Measurements from ENCODE around the gene PAOX. TPM values are rescaled to one million over a fixed set of nuclear protein-coding genes. Genes with fewer than 3 reads are reported as not detected.

PAOX gene
- total and polyA plus RNA-seq, 9 of the 15 experiments (the other 6 are each of a cell fraction or from before 2014, with no cell fraction given), result 0.80 to 6.4 (median 2.6) TPM

DNA sequence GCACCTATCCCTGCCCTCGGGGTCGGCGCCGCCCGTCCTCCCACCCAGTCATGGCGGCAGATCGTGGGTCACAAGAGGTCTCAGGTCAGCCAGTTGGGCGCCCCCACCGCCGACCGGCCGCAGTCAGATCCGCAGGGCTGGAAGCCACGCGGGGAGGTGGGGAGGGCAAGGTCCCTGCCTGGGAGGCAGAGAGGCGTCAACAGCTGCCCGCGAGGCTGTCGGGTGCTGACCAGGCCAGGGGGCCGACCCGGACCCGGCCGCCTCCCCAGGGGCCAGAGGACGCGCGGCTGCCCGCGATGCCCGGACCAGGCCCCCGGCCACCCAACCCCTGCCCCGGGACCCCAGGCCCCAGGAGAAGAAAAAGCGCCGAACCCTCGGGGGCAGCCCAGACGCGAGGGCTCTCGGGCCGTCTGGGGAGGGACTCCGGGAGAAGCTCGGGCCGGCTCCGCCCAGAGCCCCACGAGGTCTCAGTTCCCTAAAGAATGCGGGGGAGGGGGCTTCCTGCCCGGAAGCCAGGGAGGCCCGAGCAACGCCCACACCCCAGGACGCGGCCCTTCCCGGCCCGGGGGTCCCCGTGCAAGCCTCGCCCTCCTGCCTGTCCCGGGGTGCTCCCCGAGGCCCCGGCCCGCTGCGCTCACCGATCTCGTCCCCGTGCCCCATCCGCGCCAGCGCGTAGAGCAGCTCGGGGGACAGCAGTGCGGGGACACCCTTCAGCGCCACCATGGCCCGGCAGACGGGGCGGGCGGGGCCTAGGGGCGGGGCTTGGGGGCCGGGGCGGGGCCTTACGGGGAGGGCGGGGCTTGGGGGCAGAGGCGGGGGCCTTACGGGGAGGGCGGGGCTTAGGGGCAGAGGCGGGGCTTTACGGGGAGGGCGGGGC, 21.5 kb upstream of the PAOX start, which contains the start of gene FUOM (continued):
- TF ChIP-seq ZNF212 (CRISPR knock-in tag; IDR thresholded peaks at IDR 0.05), result no peak
- no peak for TF ChIP-seq STAG1 (CRISPR knock-in tag; IDR thresholded peaks at IDR 0.05; ENCODE audit: borderline replicate concordance)
- TF ChIP-seq PML (IDR thresholded peaks at IDR 0.05; ENCODE audit: low read length), result no peak
- TF ChIP-seq, protein P1, sequence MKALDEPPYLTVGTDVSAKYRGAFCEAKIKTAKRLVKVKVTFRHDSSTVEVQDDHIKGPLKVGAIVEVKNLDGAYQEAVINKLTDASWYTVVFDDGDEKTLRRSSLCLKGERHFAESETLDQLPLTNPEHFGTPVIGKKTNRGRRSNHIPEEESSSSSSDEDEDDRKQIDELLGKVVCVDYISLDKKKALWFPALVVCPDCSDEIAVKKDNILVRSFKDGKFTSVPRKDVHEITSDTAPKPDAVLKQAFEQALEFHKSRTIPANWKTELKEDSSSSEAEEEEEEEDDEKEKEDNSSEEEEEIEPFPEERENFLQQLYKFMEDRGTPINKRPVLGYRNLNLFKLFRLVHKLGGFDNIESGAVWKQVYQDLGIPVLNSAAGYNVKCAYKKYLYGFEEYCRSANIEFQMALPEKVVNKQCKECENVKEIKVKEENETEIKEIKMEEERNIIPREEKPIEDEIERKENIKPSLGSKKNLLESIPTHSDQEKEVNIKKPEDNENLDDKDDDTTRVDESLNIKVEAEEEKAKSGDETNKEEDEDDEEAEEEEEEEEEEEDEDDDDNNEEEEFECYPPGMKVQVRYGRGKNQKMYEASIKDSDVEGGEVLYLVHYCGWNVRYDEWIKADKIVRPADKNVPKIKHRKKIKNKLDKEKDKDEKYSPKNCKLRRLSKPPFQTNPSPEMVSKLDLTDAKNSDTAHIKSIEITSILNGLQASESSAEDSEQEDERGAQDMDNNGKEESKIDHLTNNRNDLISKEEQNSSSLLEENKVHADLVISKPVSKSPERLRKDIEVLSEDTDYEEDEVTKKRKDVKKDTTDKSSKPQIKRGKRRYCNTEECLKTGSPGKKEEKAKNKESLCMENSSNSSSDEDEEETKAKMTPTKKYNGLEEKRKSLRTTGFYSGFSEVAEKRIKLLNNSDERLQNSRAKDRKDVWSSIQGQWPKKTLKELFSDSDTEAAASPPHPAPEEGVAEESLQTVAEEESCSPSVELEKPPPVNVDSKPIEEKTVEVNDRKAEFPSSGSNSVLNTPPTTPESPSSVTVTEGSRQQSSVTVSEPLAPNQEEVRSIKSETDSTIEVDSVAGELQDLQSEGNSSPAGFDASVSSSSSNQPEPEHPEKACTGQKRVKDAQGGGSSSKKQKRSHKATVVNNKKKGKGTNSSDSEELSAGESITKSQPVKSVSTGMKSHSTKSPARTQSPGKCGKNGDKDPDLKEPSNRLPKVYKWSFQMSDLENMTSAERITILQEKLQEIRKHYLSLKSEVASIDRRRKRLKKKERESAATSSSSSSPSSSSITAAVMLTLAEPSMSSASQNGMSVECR (CRISPR knock-in tag; IDR thresholded peaks at IDR 0.05), result peak; percentile 50
- TF ChIP-seq ZNF316 (IDR thresholded peaks at IDR 0.05), result no peak
- no peak for TF ChIP-seq ZNF76 (CRISPR knock-in tag; IDR thresholded peaks at IDR 0.05; ENCODE audit: borderline replicate concordance)
- peak; percentile 63; the same call in 1 of the 2 replicates for TF ChIP-seq EP400 (IDR thresholded peaks at IDR 0.05)
- no peak for TF ChIP-seq HDAC2 (IDR thresholded peaks at IDR 0.05)
- no peak for TF ChIP-seq RHOXF2B (CRISPR knock-in tag; conservative IDR thresholded peaks at IDR 0.05)
- TF ChIP-seq, protein P2, sequence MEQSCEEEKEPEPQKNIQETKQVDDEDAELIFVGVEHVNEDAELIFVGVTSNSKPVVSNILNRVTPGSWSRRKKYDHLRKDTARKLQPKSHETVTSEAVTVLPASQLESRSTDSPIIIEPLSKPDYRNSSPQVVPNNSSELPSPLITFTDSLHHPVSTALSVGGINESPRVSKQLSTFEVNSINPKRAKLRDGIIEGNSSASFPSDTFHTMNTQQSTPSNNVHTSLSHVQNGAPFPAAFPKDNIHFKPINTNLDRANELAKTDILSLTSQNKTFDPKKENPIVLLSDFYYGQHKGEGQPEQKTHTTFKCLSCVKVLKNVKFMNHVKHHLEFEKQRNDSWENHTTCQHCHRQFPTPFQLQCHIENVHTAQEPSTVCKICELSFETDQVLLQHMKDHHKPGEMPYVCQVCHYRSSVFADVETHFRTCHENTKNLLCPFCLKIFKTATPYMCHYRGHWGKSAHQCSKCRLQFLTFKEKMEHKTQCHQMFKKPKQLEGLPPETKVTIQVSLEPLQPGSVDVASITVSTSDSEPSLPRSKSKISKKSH (CRISPR knock-in tag; IDR thresholded peaks at IDR 0.05), result no peak
- TF ChIP-seq ZBTB7A (IDR thresholded peaks at IDR 0.05; ENCODE audit: borderline replicate concordance, control insufficient read depth, low read depth, low read length), result peak; percentile 62; the same call in 1 of the 2 replicates
- TF ChIP-seq TEAD1 (CRISPR knock-in tag; IDR thresholded peaks at IDR 0.05), result peak in 1 of 2 experiments; percentile 35; a peak in 1 of 4 replicates
- TF ChIP-seq TRIM24 (IDR thresholded peaks at IDR 0.05), result no peak
- TF ChIP-seq, protein P3, sequence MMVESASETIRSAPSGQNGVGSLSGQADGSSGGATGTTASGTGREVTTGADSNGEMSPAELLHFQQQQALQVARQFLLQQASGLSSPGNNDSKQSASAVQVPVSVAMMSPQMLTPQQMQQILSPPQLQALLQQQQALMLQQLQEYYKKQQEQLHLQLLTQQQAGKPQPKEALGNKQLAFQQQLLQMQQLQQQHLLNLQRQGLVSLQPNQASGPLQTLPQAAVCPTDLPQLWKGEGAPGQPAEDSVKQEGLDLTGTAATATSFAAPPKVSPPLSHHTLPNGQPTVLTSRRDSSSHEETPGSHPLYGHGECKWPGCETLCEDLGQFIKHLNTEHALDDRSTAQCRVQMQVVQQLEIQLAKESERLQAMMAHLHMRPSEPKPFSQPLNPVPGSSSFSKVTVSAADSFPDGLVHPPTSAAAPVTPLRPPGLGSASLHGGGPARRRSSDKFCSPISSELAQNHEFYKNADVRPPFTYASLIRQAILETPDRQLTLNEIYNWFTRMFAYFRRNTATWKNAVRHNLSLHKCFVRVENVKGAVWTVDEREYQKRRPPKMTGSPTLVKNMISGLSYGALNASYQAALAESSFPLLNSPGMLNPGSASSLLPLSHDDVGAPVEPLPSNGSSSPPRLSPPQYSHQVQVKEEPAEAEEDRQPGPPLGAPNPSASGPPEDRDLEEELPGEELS (CRISPR knock-in tag; IDR thresholded peaks at IDR 0.05; ENCODE audit: borderline replicate concordance), result no peak
- no peak for TF ChIP-seq SAFB (IDR thresholded peaks at IDR 0.05; ENCODE audit: borderline replicate concordance, low read depth, low read length)
- TF ChIP-seq, protein P4, sequence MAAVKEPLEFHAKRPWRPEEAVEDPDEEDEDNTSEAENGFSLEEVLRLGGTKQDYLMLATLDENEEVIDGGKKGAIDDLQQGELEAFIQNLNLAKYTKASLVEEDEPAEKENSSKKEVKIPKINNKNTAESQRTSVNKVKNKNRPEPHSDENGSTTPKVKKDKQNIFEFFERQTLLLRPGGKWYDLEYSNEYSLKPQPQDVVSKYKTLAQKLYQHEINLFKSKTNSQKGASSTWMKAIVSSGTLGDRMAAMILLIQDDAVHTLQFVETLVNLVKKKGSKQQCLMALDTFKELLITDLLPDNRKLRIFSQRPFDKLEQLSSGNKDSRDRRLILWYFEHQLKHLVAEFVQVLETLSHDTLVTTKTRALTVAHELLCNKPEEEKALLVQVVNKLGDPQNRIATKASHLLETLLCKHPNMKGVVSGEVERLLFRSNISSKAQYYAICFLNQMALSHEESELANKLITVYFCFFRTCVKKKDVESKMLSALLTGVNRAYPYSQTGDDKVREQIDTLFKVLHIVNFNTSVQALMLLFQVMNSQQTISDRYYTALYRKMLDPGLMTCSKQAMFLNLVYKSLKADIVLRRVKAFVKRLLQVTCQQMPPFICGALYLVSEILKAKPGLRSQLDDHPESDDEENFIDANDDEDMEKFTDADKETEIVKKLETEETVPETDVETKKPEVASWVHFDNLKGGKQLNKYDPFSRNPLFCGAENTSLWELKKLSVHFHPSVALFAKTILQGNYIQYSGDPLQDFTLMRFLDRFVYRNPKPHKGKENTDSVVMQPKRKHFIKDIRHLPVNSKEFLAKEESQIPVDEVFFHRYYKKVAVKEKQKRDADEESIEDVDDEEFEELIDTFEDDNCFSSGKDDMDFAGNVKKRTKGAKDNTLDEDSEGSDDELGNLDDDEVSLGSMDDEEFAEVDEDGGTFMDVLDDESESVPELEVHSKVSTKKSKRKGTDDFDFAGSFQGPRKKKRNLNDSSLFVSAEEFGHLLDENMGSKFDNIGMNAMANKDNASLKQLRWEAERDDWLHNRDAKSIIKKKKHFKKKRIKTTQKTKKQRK (IDR thresholded peaks at IDR 0.05; ENCODE audit: borderline replicate concordance, low read depth, low read length), result no peak

All from K562 (cell line).